Mesodermal cell (in vitro differentiated cells): ENCODE measurements around the gene AKNAD1.

Experiments
- H3K27ac ChIP-seq: 2 replicates; pipeline ENCODE4 v1.7.0; 2013; ENCODE audit warnings: mild to moderate bottlenecking, low read depth, low read length, moderate library complexity; ENCODE audit not compliant: severe bottlenecking
- H3K36me3 ChIP-seq: 2 replicates; pipeline ENCODE4 v1.7.1; 2013; ENCODE audit warnings: mild to moderate bottlenecking, low read length, moderate library complexity; ENCODE audit not compliant: control insufficient read depth, insufficient read depth
- H3K4me1 ChIP-seq: one replicate; pipeline ENCODE4 v1.7.1; 2013; ENCODE audit warnings: mild to moderate bottlenecking, low read length; ENCODE audit not compliant: insufficient read depth, control insufficient read depth, poor library complexity, severe bottlenecking
- H3K4me3 ChIP-seq: 2 replicates; pipeline ENCODE4 v1.7.0; 2013; ENCODE audit warnings: low read length, control low read depth, mild to moderate bottlenecking; ENCODE audit not compliant: insufficient read depth, poor library complexity, severe bottlenecking; ENCODE audit errors: extremely low read depth
- H3K9me3 ChIP-seq: 2 replicates; pipeline ENCODE4 v1.7.1; 2013; ENCODE audit warnings: mild to moderate bottlenecking, low read length, moderate library complexity; ENCODE audit not compliant: control insufficient read depth
- WGBS, 2 experiments: methylation state at CpG; one replicate each; pipeline ENCODE4 v1.1.5; 2013; ENCODE audit warnings: missing lambda C conversion rate in 2 of 2; ENCODE audit not compliant: insufficient coverage in 2 of 2; 5-methylcytosine and 5-hydroxymethylcytosine counted together

The AKNAD1 gene

GRCh38 chr1:108886292-108886691, 29.4 kb upstream of the AKNAD1 start:
- Histone ChIP-seq H3K27ac (no peak overlapping the region), H3K4me1 (peaks cover 2% of the 10 kb centered on the region), H3K36me3 (no peaks in the 10 kb centered on the region), H3K9me3 (no peaks in the 10 kb centered on the region), H3K4me3 (no peak overlapping the region)
- 88 to 100% methylated on average over 1 of the region's 2 CpGs for WGBS, 2 experiments

GRCh38 chr1:108884968-108885367, 28.1 kb upstream of the AKNAD1 start:
- Histone ChIP-seq H3K4me3 (no peak overlapping the region), H3K36me3 (no peaks in the 10 kb centered on the region), H3K4me1 (peaks cover 2% of the 10 kb centered on the region), H3K27ac (no peak overlapping the region), H3K9me3 (no peaks in the 10 kb centered on the region)

- no peak overlapping the region for H3K27ac ChIP-seq
Measured at GRCh38 chr1:108882837-108883236, 25.9 kb upstream of the AKNAD1 start.

GRCh38 chr1:108881369-108881768, 24.5 kb upstream of the AKNAD1 start:
- Histone ChIP-seq H3K27ac (no peak overlapping the region), H3K4me1 (no peaks in the 10 kb centered on the region), H3K9me3 (no peaks in the 10 kb centered on the region), H3K4me3 (no peak overlapping the region), H3K36me3 (no peaks in the 10 kb centered on the region)
- no CpG with 5 or more reads among the region's 1 CpG for WGBS, 2 experiments

More at GRCh38 chr1:108882837-108883236, 25.9 kb upstream of the AKNAD1 start:
- Histone ChIP-seq H3K4me3 (no peak overlapping the region), H3K4me1 (no peaks in the 10 kb centered on the region), H3K36me3 (no peaks in the 10 kb centered on the region), H3K9me3 (no peaks in the 10 kb centered on the region)
- no CpG with 5 or more reads among the region's 2 CpGs for WGBS, 2 experiments

- Histone ChIP-seq H3K36me3 (no peaks in the 10 kb centered on the region), H3K4me1 (no peaks in the 10 kb centered on the region), H3K4me3 (no peak overlapping the region), H3K9me3 (no peaks in the 10 kb centered on the region), H3K27ac (no peak overlapping the region)
- 100% methylated on average over 2 to 3 of the region's 3 CpGs for WGBS, 2 experiments
Measured at GRCh38 chr1:108880850-108881249, 24.0 kb upstream of the AKNAD1 start.

GRCh38 chr1:108878678-108879077, 21.8 kb upstream of the AKNAD1 start:
- Histone ChIP-seq H3K36me3 (no peaks in the 10 kb centered on the region), H3K27ac (no peak overlapping the region), H3K9me3 (no peaks in the 10 kb centered on the region), H3K4me3 (no peak overlapping the region), H3K4me1 (no peaks in the 10 kb centered on the region)
- WGBS, 2 experiments = 100% methylated on average over 1 of the region's 3 CpGs; no CpG with 5 or more reads in 1 of the 2 experiments

GRCh38 chr1:108878160-108878469, 21.2 kb upstream of the AKNAD1 start:
- Histone ChIP-seq H3K36me3 (no peaks in the 10 kb centered on the region), H3K9me3 (no peaks in the 10 kb centered on the region), H3K4me1 (no peaks in the 10 kb centered on the region), H3K27ac (no peak overlapping the region), H3K4me3 (peak overlapping the region; percentile 74)
- WGBS, 2 experiments = no CpG with 5 or more reads among the region's 4 CpGs

GRCh38 chr1:108877348-108878159, 20.7 kb upstream of the AKNAD1 start:
- Histone ChIP-seq H3K4me1 (no peaks in the 10 kb centered on the region), H3K36me3 (no peaks in the 10 kb centered on the region), H3K4me3 (peak overlapping the region; percentile 74), H3K9me3 (no peaks in the 10 kb centered on the region), H3K27ac (no peak overlapping the region)
- 10 to 11% methylated on average over 12 to 13 of the region's 30 CpGs for WGBS, 2 experiments

- Histone ChIP-seq H3K4me3 (no peak overlapping the region), H3K27ac (no peak overlapping the region), H3K4me1 (no peaks in the 10 kb centered on the region), H3K36me3 (no peaks in the 10 kb centered on the region), H3K9me3 (no peaks in the 10 kb centered on the region)
- 92 to 100% methylated on average over 1 of the region's 5 CpGs for WGBS, 2 experiments
Measured at GRCh38 chr1:108871050-108871724, 14.3 kb upstream of the AKNAD1 start.

GRCh38 chr1:108865316-108865910, 8.5 kb upstream of the AKNAD1 start:
- no peak overlapping the region for H3K27ac ChIP-seq
- 88 to 92% methylated on average over 3 of the region's 4 CpGs for WGBS, 2 experiments
- no peak overlapping the region for H3K4me3 ChIP-seq

GRCh38 chr1:108863984-108864383, 7.1 kb upstream of the AKNAD1 start:
- 83% methylated on average over 1 of the region's 4 CpGs; no CpG with 5 or more reads in 1 of the 2 experiments for WGBS, 2 experiments
- no peaks in the 10 kb centered on the region for H3K9me3 ChIP-seq
- no peak overlapping the region for H3K4me3 ChIP-seq
- H3K4me1 ChIP-seq = no peaks in the 10 kb centered on the region
- no peaks in the 10 kb centered on the region for H3K36me3 ChIP-seq
- no peak overlapping the region for H3K27ac ChIP-seq

More at GRCh38 chr1:108865316-108865910, 8.5 kb upstream of the AKNAD1 start:
- H3K4me1 ChIP-seq = no peaks in the 10 kb centered on the region
- no peaks in the 10 kb centered on the region for H3K9me3 ChIP-seq
- no peaks in the 10 kb centered on the region for H3K36me3 ChIP-seq
